Stomach (tissue), 9 donors: Measurements from ENCODE around the gene ST7L. TPM values are rescaled to one million over a fixed set of nuclear protein-coding genes. Genes with fewer than 3 reads are reported as not detected.
A peak's percentile ranks its signal among the peaks of the same experiment; 100 is the strongest.

Source experiments
- DNase-seq, 2 donors: peaks; one replicate each; pipeline versions ENCODE4 v3.0.0 to v3.0.0-alpha.2; 2013 to 2019
- H3K27ac ChIP-seq, 5 donors: fragments of 200-600 bp in 4 of 5; sonication (generic) in 4 of 5; one replicate each; pipeline ENCODE4 v1.5.1; 2013 to 2019; ENCODE audit warnings: mild to moderate bottlenecking in 1 of 5, moderate library complexity in 1 of 5
- H3K27me3 ChIP-seq, 3 donors: fragments of 200-600 bp; sonication (generic); one replicate each; pipeline ENCODE4 v1.5.1; 2017 to 2019; ENCODE audit warnings: mixed run types in 1 of 3
- H3K36me3 ChIP-seq, 4 donors: fragments of 200-600 bp; sonication (generic); 1 replicate in 3 of 4; 2 replicates in 1 of 4; pipeline ENCODE4 v1.5.1; 2016 to 2019
- H3K4me1 ChIP-seq, 4 donors: fragments of 200-600 bp; sonication (generic); one replicate each; pipeline ENCODE4 v1.5.1; 2016 to 2019
- H3K4me3 ChIP-seq, 4 donors: fragments of 200-600 bp; sonication (generic) in 3 of 4; one replicate each; pipeline ENCODE4 v1.5.1; 2016 to 2019; ENCODE audit warnings: mild to moderate bottlenecking in 1 of 4
- H3K9me3 ChIP-seq, 4 donors: fragments of 200-600 bp; sonication (generic); one replicate each; pipeline ENCODE4 v1.5.1; 2016 to 2019
- CTCF ChIP-seq, 7 experiments: fragments of 450-650 bp in 4 of 7; fragments of 200-600 bp in 3 of 7; sonication (generic) in 3 of 7; IDR thresholded peaks; one replicate each; pipeline ENCODE4 v1.5.1; 2016 to 2019; ENCODE audit warnings: antibody characterized with exemption in 7 of 7, control low read depth in 2 of 7, mild to moderate bottlenecking in 1 of 7
- EP300 ChIP-seq: sonication (generic); formaldehyde crosslinking; IDR thresholded peaks from one replicate; pipeline ENCODE4 v1.6.1; 2017; ENCODE audit warnings: antibody characterized with exemption
- POLR2A ChIP-seq, 4 donors: fragments of 450-650 bp; IDR thresholded peaks; one replicate each; pipeline ENCODE4 v1.6.1; 2016; ENCODE audit warnings: antibody characterized with exemption in 4 of 4, control low read depth in 2 of 4, mild to moderate bottlenecking in 1 of 4, moderate library complexity in 1 of 4
- POLR2AphosphoS5 ChIP-seq, 3 donors: sonication (generic); formaldehyde crosslinking; IDR thresholded peaks; one replicate each; pipeline ENCODE4 v1.6.1; 2016; ENCODE audit warnings: antibody characterized with exemption in 3 of 3
- WGBS, 5 donors: extraction: QIAGEN DNeasy Blood & Tissue Kit in 3 of 5; methylation state at CpG; one replicate each; pipeline versions ENCODE4 v1.1.5 to v1.1.7; 2013 to 2018; 5-methylcytosine and 5-hydroxymethylcytosine counted together
- intact Hi-C: fragments of 100-400 bp; cut with DNase I; formaldehyde crosslinking; loops from one replicate; pipeline ENCODE4 v1.15.1; 2023; ENCODE audit warnings: low total_unique reads
- polyA plus RNA-seq, 3 donors: library from polyadenylated mRNA; stranded (reverse); fragments of 200-250 nt; gene quantifications; one replicate each; pipeline ENCODE4 v1.2.3, GENCODE V29; 2013
- total RNA-seq, 5 donors: library from RNA; depleted of rRNA; stranded (reverse); fragments of >200 nt; gene quantifications; one replicate each; pipeline versions ENCODE4 v1.1.0 to v1.2.3, GENCODE V29; 2014 to 2016
- donor health status: healthy with polysubstance abuse.
- donor health status: Bipolar disorder and iron deficiency.
- donor health status: healthy.

Gene ST7L
- total and polyA plus RNA-seq, 8 donors, result 3.5 to 85.7 (median 11.3) TPM

GRCh38 chr1:112614460-112615065, 4.4 kb downstream of the ST7L start:
- WGBS, 5 donors, result 69 to 83% (median 75%) methylated on average over 6 of the region's 6 CpGs
- intact Hi-C loops, result no loop called here
- peak in 1 of 2 donors; percentile 57 for DNase-seq

GRCh38 chr1:112605633-112606327, 13.2 kb downstream of the ST7L start:
- intact Hi-C loops, result no loop called here
- H3K27me3 ChIP-seq, result no peaks in the 10 kb centered on the region
- DNase-seq, result no peak
- 74 to 87% (median 81%) methylated on average over 4 of the region's 4 CpGs for WGBS, 5 donors
- H3K36me3 ChIP-seq, result peaks cover 22 to 95% (median 91%) of the 10 kb centered on the region in 4 donors
- no peak overlapping the region for H3K4me3 ChIP-seq
- TF ChIP-seq POLR2A (IDR thresholded peaks at IDR 0.05) (no peak), POLR2AphosphoS5 (IDR thresholded peaks at IDR 0.05) (no peak), CTCF (IDR thresholded peaks at IDR 0.05) (no peak), EP300 (no peak)
- H3K27ac ChIP-seq, result peak overlapping the region in 1 of 5 donors; percentile 26
- H3K9me3 ChIP-seq, result no peaks in the 10 kb centered on the region
- no peaks in the 10 kb centered on the region for H3K4me1 ChIP-seq

More at GRCh38 chr1:112614460-112615065, 4.4 kb downstream of the ST7L start:
- TF ChIP-seq POLR2A (IDR thresholded peaks at IDR 0.05) (no peak), CTCF (IDR thresholded peaks at IDR 0.05) (peak in 3 of 7 experiments; percentile 11 to 22 (median 17)), EP300 (no peak), POLR2AphosphoS5 (IDR thresholded peaks at IDR 0.05) (no peak)
- Histone ChIP-seq H3K9me3 (no peaks in the 10 kb centered on the region), H3K4me3 (no peak overlapping the region), H3K36me3 (peaks cover 10 to 68% (median 66%) of the 10 kb centered on the region in 4 donors), H3K4me1 (peaks cover 8 to 21% (median 14%) of the 10 kb centered on the region in 4 donors), H3K27ac (no peak overlapping the region), H3K27me3 (no peaks in the 10 kb centered on the region)

- H3K27me3 ChIP-seq, result no peaks in the 10 kb centered on the region
- H3K36me3 ChIP-seq, result peaks cover 7 to 91% (median 85%) of the 10 kb centered on the region in 4 donors
- H3K9me3 ChIP-seq, result no peaks in the 10 kb centered on the region
- no peaks in the 10 kb centered on the region for H3K4me1 ChIP-seq
- H3K27ac ChIP-seq, result no peak overlapping the region
- no peak overlapping the region for H3K4me3 ChIP-seq
- DNase-seq, result no peak
- TF ChIP-seq CTCF (IDR thresholded peaks at IDR 0.05) (no peak), POLR2A (IDR thresholded peaks at IDR 0.05) (no peak), EP300 (no peak), POLR2AphosphoS5 (IDR thresholded peaks at IDR 0.05) (no peak)
- 85 to 98% (median 95%) methylated on average over 1 of the region's 1 CpG for WGBS, 5 donors
- intact Hi-C loops, result no loop called here
Observed at GRCh38 chr1:112603541-112603940, 15.4 kb downstream of the ST7L start.

GRCh38 chr1:112603012-112603411, 15.9 kb downstream of the ST7L start:
- 89 to 99% (median 95%) methylated on average over 2 of the region's 2 CpGs for WGBS, 5 donors
- H3K36me3 ChIP-seq, result peaks cover 7 to 91% (median 83%) of the 10 kb centered on the region in 4 donors

More at GRCh38 chr1:112603012-112603411, 15.9 kb downstream of the ST7L start:
- intact Hi-C loops, result no loop called here
- no peaks in the 10 kb centered on the region for H3K27me3 ChIP-seq
- no peaks in the 10 kb centered on the region for H3K9me3 ChIP-seq
- DNase-seq, result no peak
- TF ChIP-seq POLR2A (IDR thresholded peaks at IDR 0.05), result no peak
- no peak for TF ChIP-seq POLR2AphosphoS5 (IDR thresholded peaks at IDR 0.05)
- no peak for TF ChIP-seq CTCF (IDR thresholded peaks at IDR 0.05)
- TF ChIP-seq EP300, result no peak
- H3K27ac ChIP-seq, result no peak overlapping the region
- no peaks in the 10 kb centered on the region for H3K4me1 ChIP-seq
- no peak overlapping the region for H3K4me3 ChIP-seq
